HEK293 (cell line): ENCODE results near the gene FBLN2.

ENCODE experiments used
- CTCF ChIA-PET: fragments of 350-600 bp; formaldehyde crosslinking; extraction: SDS; loops from one replicate; lab custom pipeline; 2021; ENCODE audit warnings: antibody characterized with exemption; lab: Yijun Ruan, JAX
- POLR2A ChIA-PET: fragments of 300-600 bp; formaldehyde crosslinking; extraction: SDS; loops from one replicate; lab custom pipeline; 2020; ENCODE audit warnings: antibody characterized with exemption, inconsistent platforms; lab: Yijun Ruan, JAX
- H3K27ac ChIP-seq: fragments of 200-500 bp; sonication (Bioruptor generic); 2 replicates; pipeline ENCODE4 v1.5.1; 2014; ENCODE audit warnings: low read depth, low read length, control low read depth, inconsistent platforms; ENCODE audit errors: extremely low read depth
- H3K36me3 ChIP-seq, 2 experiments: fragments of 200-500 bp in 1 of 2; sonication (Bioruptor generic) in 1 of 2; 1 replicate in 1 of 2; 2 replicates in 1 of 2; pipeline ENCODE4 v1.5.1; 2014 to 2017; ENCODE audit warnings: inconsistent platforms in 2 of 2, low read length in 2 of 2; ENCODE audit not compliant: control insufficient read depth in 2 of 2, insufficient read depth in 1 of 2
- H3K4me1 ChIP-seq: fragments of 200-500 bp; sonication (Bioruptor generic); 2 replicates; pipeline ENCODE4 v1.5.1; 2014; ENCODE audit warnings: mild to moderate bottlenecking, low read length, inconsistent platforms; ENCODE audit not compliant: control insufficient read depth, insufficient read depth
- H3K4me3 ChIP-seq: 2 replicates; pipeline ENCODE4 v1.5.1; 2011; ENCODE audit warnings: low read depth, mild to moderate bottlenecking, control low read depth, low read length, moderate library complexity
- H3K9me3 ChIP-seq: fragments of 200-500 bp; sonication (Bioruptor generic); 2 replicates; pipeline ENCODE4 v1.5.1; 2014; ENCODE audit warnings: low read depth, low read length, inconsistent platforms; ENCODE audit not compliant: control insufficient read depth, insufficient read depth
- EGR2 ChIP-seq: fragments of 450-650 bp; formaldehyde crosslinking; IDR thresholded peaks from 2 replicates; pipeline ENCODE4 v1.5.1; 2016; ENCODE audit warnings: low read depth, missing biosample characterization, missing genetic modification characterization
- GLI2 ChIP-seq: fragments of 450-650 bp; formaldehyde crosslinking; IDR thresholded peaks from 2 replicates; pipeline ENCODE4; 2017; ENCODE audit warnings: missing biosample characterization, missing genetic modification characterization, low read depth, borderline replicate concordance
- IKZF3 ChIP-seq: fragments of 450-650 bp; IDR thresholded peaks from 2 replicates; pipeline ENCODE4 v1.5.0; 2018; ENCODE audit warnings: missing biosample characterization, mild to moderate bottlenecking, missing genetic modification characterization, moderate library complexity
- KLF9 ChIP-seq: fragments of 450-650 bp; formaldehyde crosslinking; IDR thresholded peaks from 2 replicates; pipeline ENCODE4 v1.5.1; 2016; ENCODE audit warnings: missing biosample characterization, missing genetic modification characterization, low read depth
- MZF1 ChIP-seq: fragments of 450-650 bp; formaldehyde crosslinking; IDR thresholded peaks from 2 replicates; pipeline ENCODE4 v1.5.1; 2017; ENCODE audit warnings: missing biosample characterization, missing genetic modification characterization, borderline replicate concordance
- SCRT2 ChIP-seq: fragments of 450-650 bp; formaldehyde crosslinking; IDR thresholded peaks from 2 replicates; pipeline ENCODE4 v1.5.1; 2016; ENCODE audit warnings: missing biosample characterization, missing genetic modification characterization
- ZBTB44 ChIP-seq: fragments of 450-650 bp; IDR thresholded peaks from 2 replicates; pipeline ENCODE4 v1.5.1; 2018; ENCODE audit warnings: missing biosample characterization, mild to moderate bottlenecking, missing genetic modification characterization
- ZBTB48 ChIP-seq: fragments of 450-650 bp; formaldehyde crosslinking; IDR thresholded peaks from 2 replicates; pipeline ENCODE4 v1.5.1; 2016; ENCODE audit warnings: missing biosample characterization, missing genetic modification characterization
- ZFHX2 ChIP-seq: fragments of 450-650 bp; formaldehyde crosslinking; conservative IDR thresholded peaks from 2 replicates; pipeline ENCODE4 v1.5.1; 2016; ENCODE audit warnings: missing biosample characterization, missing genetic modification characterization
- ZNF133 ChIP-seq: fragments of 450-650 bp; formaldehyde crosslinking; IDR thresholded peaks from 2 replicates; pipeline ENCODE4 v1.5.1; 2016; ENCODE audit warnings: missing biosample characterization, missing genetic modification characterization
- ZNF24 ChIP-seq: fragments of 450-650 bp; formaldehyde crosslinking; IDR thresholded peaks from 2 replicates; pipeline ENCODE4 v1.5.1; 2016; ENCODE audit warnings: missing biosample characterization, missing genetic modification characterization
- ZNF48 ChIP-seq: fragments of 450-650 bp; formaldehyde crosslinking; IDR thresholded peaks from 2 replicates; pipeline ENCODE4 v1.5.1; 2016; ENCODE audit warnings: missing biosample characterization, missing genetic modification characterization
- ZNF548 ChIP-seq: fragments of 450-650 bp; formaldehyde crosslinking; IDR thresholded peaks from 2 replicates; pipeline ENCODE4 v1.5.1; 2016; ENCODE audit warnings: missing biosample characterization, missing genetic modification characterization
- ZNF571 ChIP-seq: fragments of 450-650 bp; formaldehyde crosslinking; IDR thresholded peaks from 2 replicates; pipeline ENCODE4 v1.5.0; 2017; ENCODE audit warnings: missing biosample characterization, missing genetic modification characterization
- ZNF585B ChIP-seq: fragments of 450-650 bp; formaldehyde crosslinking; IDR thresholded peaks from 2 replicates; pipeline ENCODE4 v1.5.1; 2016; ENCODE audit warnings: missing biosample characterization, missing genetic modification characterization
- ZNF658 ChIP-seq: fragments of 450-650 bp; formaldehyde crosslinking; IDR thresholded peaks from 2 replicates; pipeline ENCODE4; 2016; ENCODE audit warnings: missing biosample characterization, missing genetic modification characterization
- ZNF660 ChIP-seq: fragments of 450-650 bp; IDR thresholded peaks from 2 replicates; pipeline ENCODE4 v1.5.1; 2018; ENCODE audit warnings: missing biosample characterization, mild to moderate bottlenecking, missing genetic modification characterization
- ZNF677 ChIP-seq: fragments of 450-650 bp; IDR thresholded peaks from 2 replicates; pipeline ENCODE4 v1.5.0; 2018; ENCODE audit warnings: missing biosample characterization, mild to moderate bottlenecking, missing genetic modification characterization, moderate library complexity
- ZNF707 ChIP-seq: fragments of 450-650 bp; formaldehyde crosslinking; IDR thresholded peaks from 2 replicates; pipeline ENCODE4 v1.5.1; 2016; ENCODE audit warnings: missing biosample characterization, missing genetic modification characterization
- ZNF777 ChIP-seq: fragments of 450-650 bp; formaldehyde crosslinking; IDR thresholded peaks from 2 replicates; pipeline ENCODE4 v1.5.1; 2017; ENCODE audit warnings: missing biosample characterization, missing genetic modification characterization, borderline replicate concordance
- ZNF792 ChIP-seq: fragments of 450-650 bp; formaldehyde crosslinking; IDR thresholded peaks from 2 replicates; pipeline ENCODE4 v1.5.1; 2016; ENCODE audit warnings: missing biosample characterization, missing genetic modification characterization
- ZNF843 ChIP-seq: fragments of 450-650 bp; formaldehyde crosslinking; IDR thresholded peaks from 2 replicates; pipeline ENCODE4 v1.5.1; 2016; ENCODE audit warnings: missing biosample characterization, missing genetic modification characterization
- ZSCAN4 ChIP-seq: fragments of 450-650 bp; formaldehyde crosslinking; IDR thresholded peaks from 2 replicates; pipeline ENCODE4 v1.5.1; 2017; ENCODE audit warnings: missing biosample characterization, missing genetic modification characterization

The FBLN2 gene

GRCh38 chr3:13550423-13550690 lies 1.4 kb downstream of the FBLN2 start (continued):
- TF ChIP-seq ZNF792 (tag by site-specific recombination), result no peak
- TF ChIP-seq ZNF777 (tag by site-specific recombination), result no peak

GRCh38 chr3:13550791-13551360 lies 2.0 kb downstream of the FBLN2 start:
- no peaks in the 10 kb centered on the region for H3K9me3 ChIP-seq
- H3K4me3 ChIP-seq, result no peak overlapping the region
- no peak overlapping the region for H3K27ac ChIP-seq
- CTCF ChIA-PET, result no interaction called here
- H3K36me3 ChIP-seq, result no peaks in the 10 kb centered on the region
- TF ChIP-seq ZNF48 (no peak), ZBTB44 (tag by site-specific recombination) (no peak), KLF9 (tag by site-specific recombination) (no peak), GLI2 (tag by site-specific recombination) (no peak), MZF1 (no peak), ZNF658 (tag by site-specific recombination) (no peak), ZNF548 (tag by site-specific recombination) (no peak), ZNF133 (tag by site-specific recombination) (no peak), ZSCAN4 (no peak), IKZF3 (tag by site-specific recombination) (no peak), ZBTB48 (tag by site-specific recombination) (no peak), ZFHX2 (tag by site-specific recombination) (no peak)
- POLR2A ChIA-PET, result no interaction called here
- no peaks in the 10 kb centered on the region for H3K4me1 ChIP-seq

- no peak for TF ChIP-seq ZNF585B (tag by site-specific recombination)
- no peak for TF ChIP-seq ZNF843 (tag by site-specific recombination)
- no peak for TF ChIP-seq ZNF571 (tag by site-specific recombination)
- TF ChIP-seq ZNF24 (tag by site-specific recombination), result no peak
- TF ChIP-seq ZNF707 (tag by site-specific recombination), result no peak
- 0 out of 2 replicates have a peak, but pooled peaks have one; percentile 10 for TF ChIP-seq EGR2 (tag by site-specific recombination)
- no peak for TF ChIP-seq ZNF677 (tag by site-specific recombination)
- no peak for TF ChIP-seq ZNF660 (tag by site-specific recombination)
- TF ChIP-seq SCRT2 (tag by site-specific recombination), result peak; percentile 74
- CTCF ChIA-PET, result no interaction called here
- Histone ChIP-seq H3K36me3 (no peaks in the 10 kb centered on the region), H3K27ac (no peak overlapping the region), H3K9me3 (no peaks in the 10 kb centered on the region), H3K4me3 (no peak overlapping the region), H3K4me1 (no peaks in the 10 kb centered on the region)
- POLR2A ChIA-PET, result no interaction called here
These were observed 4.1 kb downstream of the FBLN2 start for GRCh38 chr3:13552857-13553652.
